ENCODE results near the gene GALNT2.

GRCh38 chr1:230145953-230146476 is 79.0 kb downstream of the GALNT2 start:
- TF ChIP-seq CTCF (IDR thresholded peaks at IDR 0.05) (no peak), ZFX (IDR thresholded peaks at IDR 0.05; ENCODE audit: borderline replicate concordance) (no peak)
